Measurements from ENCODE around the gene THRAP3.

DNA sequence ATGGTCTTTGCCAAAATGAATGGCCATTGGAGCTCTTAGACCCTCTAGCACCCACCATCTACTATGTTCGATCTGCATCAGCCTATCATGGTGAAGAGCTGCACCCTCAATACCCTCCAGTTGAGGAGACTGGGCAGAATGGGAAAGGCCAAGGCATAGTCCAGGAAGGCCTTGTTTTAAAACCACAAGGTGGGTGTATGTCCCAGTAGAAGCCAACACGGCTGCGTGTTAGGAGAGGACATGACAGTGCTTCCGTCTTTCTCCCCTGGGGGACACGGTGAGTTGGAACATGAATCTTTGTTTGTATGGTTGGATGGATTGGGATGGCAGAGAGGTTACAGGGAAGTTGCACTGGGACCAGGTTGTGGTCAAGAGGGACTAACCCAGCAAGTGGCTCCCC, 63.4 kb downstream of the THRAP3 start:
- TF ChIP-seq, protein P1, sequence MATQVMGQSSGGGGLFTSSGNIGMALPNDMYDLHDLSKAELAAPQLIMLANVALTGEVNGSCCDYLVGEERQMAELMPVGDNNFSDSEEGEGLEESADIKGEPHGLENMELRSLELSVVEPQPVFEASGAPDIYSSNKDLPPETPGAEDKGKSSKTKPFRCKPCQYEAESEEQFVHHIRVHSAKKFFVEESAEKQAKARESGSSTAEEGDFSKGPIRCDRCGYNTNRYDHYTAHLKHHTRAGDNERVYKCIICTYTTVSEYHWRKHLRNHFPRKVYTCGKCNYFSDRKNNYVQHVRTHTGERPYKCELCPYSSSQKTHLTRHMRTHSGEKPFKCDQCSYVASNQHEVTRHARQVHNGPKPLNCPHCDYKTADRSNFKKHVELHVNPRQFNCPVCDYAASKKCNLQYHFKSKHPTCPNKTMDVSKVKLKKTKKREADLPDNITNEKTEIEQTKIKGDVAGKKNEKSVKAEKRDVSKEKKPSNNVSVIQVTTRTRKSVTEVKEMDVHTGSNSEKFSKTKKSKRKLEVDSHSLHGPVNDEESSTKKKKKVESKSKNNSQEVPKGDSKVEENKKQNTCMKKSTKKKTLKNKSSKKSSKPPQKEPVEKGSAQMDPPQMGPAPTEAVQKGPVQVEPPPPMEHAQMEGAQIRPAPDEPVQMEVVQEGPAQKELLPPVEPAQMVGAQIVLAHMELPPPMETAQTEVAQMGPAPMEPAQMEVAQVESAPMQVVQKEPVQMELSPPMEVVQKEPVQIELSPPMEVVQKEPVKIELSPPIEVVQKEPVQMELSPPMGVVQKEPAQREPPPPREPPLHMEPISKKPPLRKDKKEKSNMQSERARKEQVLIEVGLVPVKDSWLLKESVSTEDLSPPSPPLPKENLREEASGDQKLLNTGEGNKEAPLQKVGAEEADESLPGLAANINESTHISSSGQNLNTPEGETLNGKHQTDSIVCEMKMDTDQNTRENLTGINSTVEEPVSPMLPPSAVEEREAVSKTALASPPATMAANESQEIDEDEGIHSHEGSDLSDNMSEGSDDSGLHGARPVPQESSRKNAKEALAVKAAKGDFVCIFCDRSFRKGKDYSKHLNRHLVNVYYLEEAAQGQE (IDR thresholded peaks at IDR 0.05; ENCODE audit: insufficient read depth in 1 of 2, low read depth in 2 of 2, low read length in 2 of 2): no peak
- TF ChIP-seq POLR2AphosphoS5 (IDR thresholded peaks at IDR 0.05; ENCODE audit: low read depth, low read length) (no peak), SIN3A (IDR thresholded peaks at IDR 0.05; ENCODE audit: borderline replicate concordance, insufficient read depth, low read length) (no peak)
